SK-N-MC (cell line): ENCODE data around the gene CREB3L2.

Experiments
- DNase-seq: peaks from one replicate; pipeline ENCODE4 v3.0.0-alpha.2; 2011; ENCODE audit warnings: low read depth, low spot score
- H3K27ac ChIP-seq: fragments of 200-600 bp; sonication (generic); 2 replicates; pipeline ENCODE4 v1.5.1; 2016; ENCODE audit warnings: mixed run types
- H3K36me3 ChIP-seq: fragments of 200-600 bp; sonication (generic); 2 replicates; pipeline ENCODE4 v1.6.1; 2017; ENCODE audit warnings: antibody characterized with exemption, low read length, mixed read lengths; ENCODE audit not compliant: insufficient read depth
- H3K4me3 ChIP-seq: fragments of 200-600 bp; sonication (generic); 2 replicates; pipeline ENCODE4 v1.5.1; 2016
- H3K9ac ChIP-seq: fragments of 200-600 bp; sonication (generic); 2 replicates; pipeline ENCODE4 v1.8.0; 2017; ENCODE audit warnings: mixed run types, mixed read lengths; ENCODE audit not compliant: insufficient read length
- H3K9me3 ChIP-seq: fragments of 200-600 bp; sonication (generic); 2 replicates; pipeline ENCODE4 v1.6.1; 2017; ENCODE audit warnings: low read depth, mild to moderate bottlenecking, antibody characterized with exemption, low read length, moderate library complexity, mixed read lengths
- EZH2 ChIP-seq: fragments of 200-600 bp; sonication (generic); IDR thresholded peaks from one replicate; pipeline ENCODE4 v1.6.1; 2017; ENCODE audit warnings: antibody characterized with exemption
- FOXP2 ChIP-seq: optimal IDR thresholded peaks from 2 replicates; pipeline ENCODE3; 2011; ENCODE audit warnings: mild to moderate bottlenecking, moderate library complexity; ENCODE audit not compliant: insufficient read depth; ENCODE audit errors: extremely low read length, control extremely low read depth
- POLR2AphosphoS5 ChIP-seq: IDR thresholded peaks from 2 replicates; pipeline ENCODE4 v1.6.1; 2012; ENCODE audit warnings: mild to moderate bottlenecking, low read depth, low read length, borderline replicate concordance

The CREB3L2 gene

GRCh38 chr7:137942484-137943115, 59.3 kb downstream of the CREB3L2 start:
- no peaks in the 10 kb centered on the region for H3K9me3 ChIP-seq
- no peak overlapping the region for H3K4me3 ChIP-seq
- TF ChIP-seq EZH2: no peak
- no peak for TF ChIP-seq POLR2AphosphoS5
- no peak for TF ChIP-seq FOXP2
- DNase-seq: no peak
- H3K27ac ChIP-seq: peak overlapping the region; percentile 2; the same call in 1 of the 2 replicates
- no peaks in the 10 kb centered on the region for H3K36me3 ChIP-seq
- H3K9ac ChIP-seq: no peak overlapping the region

GRCh38 chr7:137940656-137941518, 61.0 kb downstream of the CREB3L2 start:
- Histone ChIP-seq H3K9me3 (no peaks in the 10 kb centered on the region), H3K4me3 (no peak overlapping the region), H3K9ac (no peak overlapping the region), H3K27ac (no peak overlapping the region), H3K36me3 (no peaks in the 10 kb centered on the region)
- TF ChIP-seq EZH2: no peak
- TF ChIP-seq FOXP2: no peak
- no peak for TF ChIP-seq POLR2AphosphoS5
- no peak for DNase-seq

DNA sequence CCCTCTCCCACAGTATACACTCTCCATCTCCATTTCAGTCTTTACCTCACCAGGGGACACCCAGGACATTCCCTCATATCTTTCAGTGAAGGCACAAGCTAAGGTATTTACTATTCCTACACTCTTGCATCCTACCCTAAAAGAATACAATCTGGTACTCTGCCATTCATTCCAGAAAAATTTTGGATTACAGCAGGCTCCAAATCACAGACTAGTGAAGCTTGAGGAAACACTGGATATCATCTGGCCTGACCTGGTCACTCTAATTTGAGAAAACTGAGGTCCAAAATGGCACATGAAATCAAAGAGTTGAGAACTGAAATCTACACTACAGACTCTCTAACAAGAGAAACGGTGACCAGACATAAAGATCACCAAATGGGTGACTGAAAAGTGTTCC, 61.7 kb downstream of the CREB3L2 start:
- no peaks in the 10 kb centered on the region for H3K36me3 ChIP-seq
- no peak for TF ChIP-seq EZH2
- TF ChIP-seq FOXP2: no peak
- TF ChIP-seq POLR2AphosphoS5: no peak
- H3K4me3 ChIP-seq: no peak overlapping the region
- DNase-seq: no peak
- H3K9me3 ChIP-seq: no peaks in the 10 kb centered on the region
- no peak overlapping the region for H3K27ac ChIP-seq
- no peak overlapping the region for H3K9ac ChIP-seq

- DNase-seq: no peak
- no peak overlapping the region for H3K27ac ChIP-seq
These were observed 64.7 kb downstream of the CREB3L2 start for GRCh38 chr7:137937202-137937560.

GRCh38 chr7:137936509-137937201, 65.2 kb downstream of the CREB3L2 start:
- TF ChIP-seq EZH2: no peak
- TF ChIP-seq POLR2AphosphoS5: no peak
- no peak for TF ChIP-seq FOXP2
- Histone ChIP-seq H3K27ac (no peak overlapping the region), H3K36me3 (no peaks in the 10 kb centered on the region), H3K9ac (no peak overlapping the region), H3K4me3 (no peak overlapping the region), H3K9me3 (no peaks in the 10 kb centered on the region)
- no peak for DNase-seq

More at GRCh38 chr7:137937202-137937560, 64.7 kb downstream of the CREB3L2 start:
- H3K4me3 ChIP-seq: no peak overlapping the region
- H3K9ac ChIP-seq: no peak overlapping the region
- H3K9me3 ChIP-seq: no peaks in the 10 kb centered on the region
- no peak for TF ChIP-seq POLR2AphosphoS5
- TF ChIP-seq FOXP2: no peak
- no peak for TF ChIP-seq EZH2
- no peaks in the 10 kb centered on the region for H3K36me3 ChIP-seq

DNA sequence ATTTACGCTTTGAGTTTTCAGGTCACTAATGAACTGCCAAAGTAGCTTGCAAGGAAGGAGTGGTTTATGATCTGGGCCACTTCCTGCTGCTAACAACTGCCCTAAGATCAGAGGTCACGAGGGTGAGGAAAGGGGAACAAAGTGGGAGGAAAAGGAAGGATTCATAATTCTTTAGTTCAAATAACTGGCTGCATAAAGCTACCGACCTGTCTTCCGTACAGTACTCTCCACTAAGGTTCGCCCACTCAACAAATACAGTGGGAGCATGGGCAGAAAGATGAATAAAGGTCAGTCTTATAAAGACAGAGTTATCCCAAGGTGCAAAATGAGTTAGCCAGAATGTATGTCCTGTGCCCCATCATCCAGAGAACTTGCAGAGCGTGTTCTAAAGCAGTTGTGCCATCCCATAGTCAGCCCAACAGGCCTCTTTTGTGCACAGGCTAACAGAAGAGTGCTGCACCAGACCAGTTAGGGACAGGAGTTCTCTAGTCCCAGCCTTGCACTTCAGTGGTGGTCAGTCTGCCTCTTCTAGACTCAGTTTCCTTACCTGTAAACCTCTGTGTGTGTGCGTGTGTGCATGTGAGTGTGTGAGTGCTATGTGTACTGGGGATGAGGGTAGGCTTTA, 65.9 kb downstream of the CREB3L2 start:
- Histone ChIP-seq H3K4me3 (no peak overlapping the region), H3K9ac (no peak overlapping the region), H3K9me3 (no peaks in the 10 kb centered on the region), H3K36me3 (no peaks in the 10 kb centered on the region), H3K27ac (no peak overlapping the region)
- TF ChIP-seq EZH2 (no peak), POLR2AphosphoS5 (no peak), FOXP2 (no peak)
- no peak for DNase-seq

GRCh38 chr7:137934941-137935883, 66.7 kb downstream of the CREB3L2 start:
- no peak for TF ChIP-seq FOXP2
- DNase-seq: no peak
- Histone ChIP-seq H3K9me3 (no peaks in the 10 kb centered on the region), H3K27ac (no peak overlapping the region), H3K36me3 (no peaks in the 10 kb centered on the region), H3K9ac (no peak overlapping the region), H3K4me3 (no peak overlapping the region)
